Hepatocyte (in vitro differentiated cells): Measurements from ENCODE around the gene ATN1. TPM values are rescaled to one million over a fixed set of nuclear protein-coding genes. Genes with fewer than 3 reads are reported as not detected.

Experiments used
- DNase-seq: peaks from one replicate; pipeline ENCODE4 v3.0.0-alpha.2; 2016; ENCODE audit warnings: low spot score
- H2AFZ ChIP-seq: fragments of 200-600 bp; sonication (generic); 2 replicates; pipeline ENCODE4 v1.6.0; 2016; ENCODE audit warnings: antibody characterized with exemption, mild to moderate bottlenecking
- H3K27ac ChIP-seq: fragments of 200-600 bp; sonication (generic); 2 replicates; pipeline ENCODE4 v1.5.1; 2016; ENCODE audit warnings: mild to moderate bottlenecking
- H3K27me3 ChIP-seq: fragments of 200-600 bp; sonication (generic); 2 replicates; pipeline ENCODE4 v1.6.1; 2016
- H3K36me3 ChIP-seq: fragments of 200-600 bp; sonication (generic); replicated peaks from 2 replicates; pipeline ENCODE4 v1.5.1; 2016; ENCODE audit warnings: low read depth; ENCODE audit not compliant: insufficient read depth
- H3K4me1 ChIP-seq: fragments of 200-600 bp; sonication (generic); 2 replicates; pipeline ENCODE4 v1.5.1; 2016; ENCODE audit warnings: mild to moderate bottlenecking, moderate library complexity; ENCODE audit not compliant: insufficient read depth
- H3K4me2 ChIP-seq: fragments of 200-600 bp; sonication (generic); 2 replicates; pipeline ENCODE4 v1.6.0; 2016
- H3K4me3 ChIP-seq: fragments of 200-600 bp; sonication (generic); 2 replicates; pipeline ENCODE4 v1.5.1; 2016; ENCODE audit warnings: mild to moderate bottlenecking
- H3K79me2 ChIP-seq: fragments of 200-600 bp; sonication (generic); 2 replicates; pipeline ENCODE4 v1.6.0; 2017; ENCODE audit warnings: mild to moderate bottlenecking
- H3K9me2 ChIP-seq: fragments of 200-600 bp; sonication (generic); replicated peaks from 2 replicates; pipeline ENCODE4 v1.6.0; 2017; ENCODE audit warnings: mild to moderate bottlenecking; ENCODE audit not compliant: insufficient read depth
- H3K9me3 ChIP-seq: fragments of 200-600 bp; sonication (generic); 2 replicates; pipeline ENCODE4 v1.5.1; 2016; ENCODE audit warnings: low read depth, mild to moderate bottlenecking
- H4K20me1 ChIP-seq: fragments of 200-600 bp; sonication (generic); 2 replicates; pipeline ENCODE4 v1.6.0; 2016; ENCODE audit warnings: mild to moderate bottlenecking; ENCODE audit not compliant: insufficient read depth, poor library complexity, severe bottlenecking
- EZH2 ChIP-seq: fragments of 200-600 bp; sonication (generic); IDR thresholded peaks from 2 replicates; pipeline ENCODE4 v1.6.1; 2016; ENCODE audit warnings: antibody characterized with exemption, mild to moderate bottlenecking, borderline replicate concordance
- EZH2phosphoT487 ChIP-seq: fragments of 200-600 bp; sonication (generic); IDR thresholded peaks from one replicate; pipeline ENCODE4 v1.6.1; 2018; ENCODE audit warnings: antibody characterized with exemption, mild to moderate bottlenecking, low read depth, moderate library complexity; ENCODE audit not compliant: unreplicated experiment, severe bottlenecking
- WGBS: methylation state at CpG from one replicate; pipeline ENCODE4 v1.1.6; 2016; ENCODE audit warnings: low lambda C conversion rate; ENCODE audit errors: missing lambda C conversion rate; 5-methylcytosine and 5-hydroxymethylcytosine counted together
- polyA plus RNA-seq: library from polyadenylated mRNA; unstranded; fragments of >200 nt; fragmentation: Nextera tagmentation; extraction: Ambion mirVana; gene quantifications from 2 replicates; pipeline ENCODE4 v1.2.1, GENCODE V29; 2016
- total RNA-seq: library from RNA; depleted of rRNA; stranded (reverse); fragments of >200 nt; gene quantifications from 2 replicates; pipeline ENCODE4 v1.2.3, GENCODE V29; 2014
- TF ChIP-seq, protein P1 (sequence below): fragments of 200-600 bp; sonication (generic); IDR thresholded peaks from 2 replicates; pipeline ENCODE4 v1.5.1; 2016; ENCODE audit warnings: antibody characterized with exemption, mild to moderate bottlenecking; ENCODE audit not compliant: poor library complexity

ATN1 gene
- total and polyA plus RNA-seq, 2 experiments from 2014 or later, result 15.8 to 32.7 TPM

DNA sequence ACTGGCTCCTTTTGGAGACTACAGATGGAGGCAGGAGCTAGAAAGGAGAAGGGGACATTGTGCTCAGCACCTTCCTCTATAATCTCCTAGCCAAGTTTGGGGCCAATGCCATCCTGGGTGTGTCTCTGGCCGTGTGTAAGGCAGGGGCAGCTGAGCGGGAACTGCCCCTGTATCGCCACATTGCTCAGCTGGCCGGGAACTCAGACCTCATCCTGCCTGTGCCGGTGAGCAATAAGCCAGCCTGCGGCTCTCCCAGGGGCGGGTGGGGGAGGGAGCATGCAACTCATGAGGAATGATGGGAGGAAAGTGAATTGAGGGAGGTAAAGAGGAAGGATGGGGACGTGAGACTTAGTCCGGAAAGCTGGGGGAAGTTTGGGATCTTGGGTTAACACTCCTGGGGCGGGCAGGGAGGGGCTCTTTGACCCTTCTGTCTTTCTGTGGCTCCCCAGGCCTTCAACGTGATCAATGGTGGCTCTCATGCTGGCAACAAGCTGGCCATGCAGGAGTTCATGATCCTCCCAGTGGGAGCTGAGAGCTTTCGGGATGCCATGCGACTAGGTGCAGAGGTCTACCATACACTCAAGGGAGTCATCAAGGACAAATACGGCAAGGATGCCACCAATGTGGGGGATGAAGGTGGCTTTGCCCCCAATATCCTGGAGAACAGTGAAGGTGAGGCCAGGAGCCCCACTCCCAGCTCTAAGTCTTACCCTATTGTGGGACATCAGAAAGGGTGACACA, 10.1 kb upstream of the ATN1 start:
- H3K4me2 ChIP-seq, result no peak overlapping the region
- TF ChIP-seq EZH2, result no peak
- TF ChIP-seq, protein P1, sequence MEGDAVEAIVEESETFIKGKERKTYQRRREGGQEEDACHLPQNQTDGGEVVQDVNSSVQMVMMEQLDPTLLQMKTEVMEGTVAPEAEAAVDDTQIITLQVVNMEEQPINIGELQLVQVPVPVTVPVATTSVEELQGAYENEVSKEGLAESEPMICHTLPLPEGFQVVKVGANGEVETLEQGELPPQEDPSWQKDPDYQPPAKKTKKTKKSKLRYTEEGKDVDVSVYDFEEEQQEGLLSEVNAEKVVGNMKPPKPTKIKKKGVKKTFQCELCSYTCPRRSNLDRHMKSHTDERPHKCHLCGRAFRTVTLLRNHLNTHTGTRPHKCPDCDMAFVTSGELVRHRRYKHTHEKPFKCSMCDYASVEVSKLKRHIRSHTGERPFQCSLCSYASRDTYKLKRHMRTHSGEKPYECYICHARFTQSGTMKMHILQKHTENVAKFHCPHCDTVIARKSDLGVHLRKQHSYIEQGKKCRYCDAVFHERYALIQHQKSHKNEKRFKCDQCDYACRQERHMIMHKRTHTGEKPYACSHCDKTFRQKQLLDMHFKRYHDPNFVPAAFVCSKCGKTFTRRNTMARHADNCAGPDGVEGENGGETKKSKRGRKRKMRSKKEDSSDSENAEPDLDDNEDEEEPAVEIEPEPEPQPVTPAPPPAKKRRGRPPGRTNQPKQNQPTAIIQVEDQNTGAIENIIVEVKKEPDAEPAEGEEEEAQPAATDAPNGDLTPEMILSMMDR, result no peak
- TF ChIP-seq EZH2phosphoT487, result no peak

DNA sequence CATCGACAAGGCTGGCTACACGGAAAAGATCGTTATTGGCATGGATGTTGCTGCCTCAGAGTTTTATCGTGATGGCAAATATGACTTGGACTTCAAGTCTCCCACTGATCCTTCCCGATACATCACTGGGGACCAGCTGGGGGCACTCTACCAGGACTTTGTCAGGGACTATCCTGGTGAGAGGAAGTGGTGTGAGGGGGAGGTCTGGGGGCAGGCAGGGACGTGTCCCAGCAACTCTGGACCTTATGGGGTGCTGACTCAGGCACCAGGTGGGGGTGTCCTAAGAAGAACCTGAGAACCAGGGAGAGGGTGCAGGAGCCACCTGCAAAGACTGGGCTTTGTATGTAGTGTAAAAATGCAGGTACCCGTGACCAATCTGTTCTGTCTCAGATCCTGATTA, 8.2 kb upstream of the ATN1 start:
- 78% methylated on average over 7 of the region's 7 CpGs for WGBS
- TF ChIP-seq, protein P1, result no peak
- no peaks in the 10 kb centered on the region for H3K36me3 ChIP-seq

More for the DNA sequence above, 10.1 kb upstream of the ATN1 start:
- no peaks in the 10 kb centered on the region for H4K20me1 ChIP-seq
- no peak overlapping the region for H2AFZ ChIP-seq
- no peak overlapping the region for H3K27ac ChIP-seq
- WGBS, result 84% methylated on average over 11 of the region's 14 CpGs
- H3K79me2 ChIP-seq, result no peaks in the 10 kb centered on the region
- H3K27me3 ChIP-seq, result peaks cover 15% of the 10 kb centered on the region
- no peak overlapping the region for H3K4me3 ChIP-seq
- H3K9me2 ChIP-seq, result no peaks in the 10 kb centered on the region
- H3K36me3 ChIP-seq, result no peaks in the 10 kb centered on the region
- peaks cover 11% of the 10 kb centered on the region for H3K4me1 ChIP-seq
- no peak for DNase-seq
- H3K9me3 ChIP-seq, result no peaks in the 10 kb centered on the region

DNA sequence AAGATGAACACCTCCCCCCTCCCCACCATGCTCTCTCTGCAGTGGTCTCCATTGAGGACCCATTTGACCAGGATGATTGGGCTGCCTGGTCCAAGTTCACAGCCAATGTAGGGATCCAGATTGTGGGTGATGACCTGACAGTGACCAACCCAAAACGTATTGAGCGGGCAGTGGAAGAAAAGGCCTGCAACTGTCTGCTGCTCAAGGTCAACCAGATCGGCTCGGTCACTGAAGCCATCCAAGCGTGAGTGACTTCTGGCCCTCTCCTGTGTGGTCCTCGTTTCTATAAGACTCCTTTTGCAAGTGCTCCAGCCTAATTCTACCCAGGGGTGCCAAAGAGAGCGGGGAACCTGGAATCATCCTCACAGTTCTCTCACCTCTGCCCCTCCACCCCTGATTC, 6.2 kb upstream of the ATN1 start:
- H3K36me3 ChIP-seq, result no peaks in the 10 kb centered on the region
- H2AFZ ChIP-seq, result no peak overlapping the region
- H3K79me2 ChIP-seq, result peaks cover under 1% of the 10 kb centered on the region
- no peaks in the 10 kb centered on the region for H4K20me1 ChIP-seq
- H3K9me2 ChIP-seq, result no peaks in the 10 kb centered on the region
- H3K9me3 ChIP-seq, result no peaks in the 10 kb centered on the region
- 92% methylated on average over 7 of the region's 7 CpGs for WGBS
- no peak overlapping the region for H3K27ac ChIP-seq
- no peak overlapping the region for H3K4me3 ChIP-seq
- no peak overlapping the region for H3K4me2 ChIP-seq
- H3K27me3 ChIP-seq, result no peaks in the 10 kb centered on the region
- no peak for DNase-seq
- peaks cover 22% of the 10 kb centered on the region for H3K4me1 ChIP-seq
- TF ChIP-seq EZH2, result no peak
- TF ChIP-seq EZH2phosphoT487, result no peak
- TF ChIP-seq, protein P1, result no peak

More for the DNA sequence above, 8.2 kb upstream of the ATN1 start:
- H3K79me2 ChIP-seq, result no peaks in the 10 kb centered on the region
- no peak overlapping the region for H2AFZ ChIP-seq
- H3K4me2 ChIP-seq, result no peak overlapping the region
- H3K27me3 ChIP-seq, result peaks cover 4% of the 10 kb centered on the region
- no peaks in the 10 kb centered on the region for H3K9me2 ChIP-seq
- H3K9me3 ChIP-seq, result no peaks in the 10 kb centered on the region
- H3K4me1 ChIP-seq, result peaks cover 7% of the 10 kb centered on the region
- no peaks in the 10 kb centered on the region for H4K20me1 ChIP-seq
- no peak overlapping the region for H3K4me3 ChIP-seq
- DNase-seq, result no peak
- no peak overlapping the region for H3K27ac ChIP-seq
